ENCODE data around the gene SLC26A8.
"Not testable (repeated sequence)": the region's sequence is repeated elsewhere in the genome, so short reads cannot be mapped to it uniquely, and the experiment has no call there.

The SLC26A8 gene

DNA sequence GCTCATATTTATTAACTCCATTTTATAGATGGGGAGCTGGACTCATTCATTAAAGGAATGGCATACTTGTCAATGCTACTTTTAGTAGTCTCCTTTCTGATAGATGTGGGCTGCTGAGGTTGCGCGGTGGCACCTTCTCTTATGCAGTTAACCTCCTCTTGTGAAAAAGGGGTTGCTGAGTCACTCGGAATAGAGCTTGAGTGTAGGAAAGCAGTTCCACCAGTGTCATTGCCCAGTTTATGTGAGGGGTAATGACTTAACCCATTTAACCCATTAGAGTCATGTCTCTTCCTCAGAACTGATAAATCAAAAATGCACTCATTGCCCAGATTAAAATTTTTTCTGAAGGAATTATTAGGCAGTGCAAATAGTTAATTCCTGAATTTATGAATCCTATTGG, 9.5 kb upstream of the SLC26A8 start:
- no peaks in the 10 kb centered on the region for H3K9me3 ChIP-seq (ENCODE audit: insufficient read depth, low read length)
- TF ChIP-seq EZH2phosphoT487 (conservative IDR thresholded peaks at IDR 0.05; ENCODE audit: low read length): no peak
- TF ChIP-seq, protein P1, sequence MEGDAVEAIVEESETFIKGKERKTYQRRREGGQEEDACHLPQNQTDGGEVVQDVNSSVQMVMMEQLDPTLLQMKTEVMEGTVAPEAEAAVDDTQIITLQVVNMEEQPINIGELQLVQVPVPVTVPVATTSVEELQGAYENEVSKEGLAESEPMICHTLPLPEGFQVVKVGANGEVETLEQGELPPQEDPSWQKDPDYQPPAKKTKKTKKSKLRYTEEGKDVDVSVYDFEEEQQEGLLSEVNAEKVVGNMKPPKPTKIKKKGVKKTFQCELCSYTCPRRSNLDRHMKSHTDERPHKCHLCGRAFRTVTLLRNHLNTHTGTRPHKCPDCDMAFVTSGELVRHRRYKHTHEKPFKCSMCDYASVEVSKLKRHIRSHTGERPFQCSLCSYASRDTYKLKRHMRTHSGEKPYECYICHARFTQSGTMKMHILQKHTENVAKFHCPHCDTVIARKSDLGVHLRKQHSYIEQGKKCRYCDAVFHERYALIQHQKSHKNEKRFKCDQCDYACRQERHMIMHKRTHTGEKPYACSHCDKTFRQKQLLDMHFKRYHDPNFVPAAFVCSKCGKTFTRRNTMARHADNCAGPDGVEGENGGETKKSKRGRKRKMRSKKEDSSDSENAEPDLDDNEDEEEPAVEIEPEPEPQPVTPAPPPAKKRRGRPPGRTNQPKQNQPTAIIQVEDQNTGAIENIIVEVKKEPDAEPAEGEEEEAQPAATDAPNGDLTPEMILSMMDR (IDR thresholded peaks at IDR 0.05; ENCODE audit: insufficient read depth, low read length, poor library complexity, severe bottlenecking): no peak
- peak overlapping the region; percentile 1 for H3K4me2 ChIP-seq (ENCODE audit: low read depth, low read length, poor library complexity, severe bottlenecking)
- no peaks in the 10 kb centered on the region for H3K27me3 ChIP-seq (ENCODE audit: low read length)
- H3K9me2 ChIP-seq (replicated peaks; ENCODE audit: insufficient read depth, low read length): no peaks in the 10 kb centered on the region
- peaks cover 6% of the 10 kb centered on the region; the same call in 1 of the 2 replicates for H3K36me3 ChIP-seq (ENCODE audit: low read length)
- H4K20me1 ChIP-seq (ENCODE audit: low read depth, low read length): peaks cover 61% of the 10 kb centered on the region
- peaks cover 100% of the 10 kb centered on the region for H3K79me2 ChIP-seq (ENCODE audit: insufficient read depth, low read length)
- H3K4me3 ChIP-seq (ENCODE audit: insufficient read depth, low read length, poor library complexity, severe bottlenecking): no peak overlapping the region
- no peak overlapping the region for H2AFZ ChIP-seq (ENCODE audit: low read depth, low read length, severe bottlenecking)
- no peak overlapping the region for H3K9ac ChIP-seq (ENCODE audit: low read length)
- 0 out of 2 replicates have a peak, but pooled peaks cover 6% of the 10 kb centered on the region for H3F3A ChIP-seq (ENCODE audit: insufficient read depth)
- no peak overlapping the region for H3K27ac ChIP-seq (ENCODE audit: low read depth, low read length)

DNA sequence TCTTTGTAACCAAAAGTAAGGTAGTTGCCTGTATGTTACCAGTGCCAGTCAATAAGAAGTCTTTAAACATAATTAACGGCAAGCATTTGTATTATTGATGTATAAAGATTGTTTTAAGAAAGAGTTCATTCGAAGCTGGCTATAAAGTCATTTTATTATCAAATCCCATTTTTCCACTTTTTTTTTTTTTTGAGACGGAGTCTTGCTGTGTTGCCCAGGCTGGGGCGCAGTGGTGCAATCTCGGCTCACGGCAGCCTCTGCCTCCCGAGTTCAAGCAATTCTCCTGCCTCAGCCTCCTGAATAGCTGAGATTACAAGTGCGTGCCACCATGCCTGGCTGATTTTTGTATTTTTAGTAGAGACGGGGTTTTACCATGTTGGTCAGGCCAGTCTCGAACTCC, 8.7 kb upstream of the SLC26A8 start:
- H3F3A ChIP-seq (ENCODE audit: insufficient read depth); H3K27ac ChIP-seq (ENCODE audit: low read depth, low read length); H3K9me2 ChIP-seq (replicated peaks; ENCODE audit: insufficient read depth, low read length); H3K4me3 ChIP-seq (ENCODE audit: insufficient read depth, low read length, poor library complexity, severe bottlenecking); H2AFZ ChIP-seq (ENCODE audit: low read depth, low read length, severe bottlenecking); H3K9ac ChIP-seq (ENCODE audit: low read length); H3K27me3 ChIP-seq (ENCODE audit: low read length); H3K9me3 ChIP-seq (ENCODE audit: insufficient read depth, low read length); H3K36me3 ChIP-seq (ENCODE audit: low read length): not testable (repeated sequence)
- Histone ChIP-seq H4K20me1 (ENCODE audit: low read depth, low read length) (peaks cover 56% of the 10 kb centered on the region), H3K79me2 (ENCODE audit: insufficient read depth, low read length) (peaks cover 100% of the 10 kb centered on the region), H3K4me2 (ENCODE audit: low read depth, low read length, poor library complexity, severe bottlenecking) (peak overlapping the region; percentile 82)

DNA sequence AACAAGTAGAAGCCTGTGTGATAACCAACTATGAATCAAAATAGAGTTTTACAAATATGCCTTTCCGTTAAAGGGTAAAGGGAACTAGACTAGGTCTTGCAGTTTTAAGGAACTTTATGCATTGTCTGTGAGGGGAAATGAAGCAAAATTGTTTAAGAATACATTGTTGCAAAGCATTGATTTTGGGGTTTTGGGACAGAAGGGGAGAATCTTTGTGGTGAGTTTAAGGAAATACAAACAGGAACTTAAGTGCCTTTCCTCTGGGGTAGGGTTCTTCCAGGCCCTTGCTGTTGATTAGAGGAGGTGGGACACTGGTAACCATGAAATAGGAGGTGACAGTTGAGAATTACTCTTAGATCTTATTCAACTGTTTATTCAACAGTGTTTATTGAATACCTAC, 7.8 kb upstream of the SLC26A8 start:
- Histone ChIP-seq H3K36me3 (ENCODE audit: low read length) (peaks cover 6% of the 10 kb centered on the region; the same call in 1 of the 2 replicates), H2AFZ (ENCODE audit: low read depth, low read length, severe bottlenecking) (no peak overlapping the region), H3K4me3 (ENCODE audit: insufficient read depth, low read length, poor library complexity, severe bottlenecking) (no peak overlapping the region), H3K79me2 (ENCODE audit: insufficient read depth, low read length) (peaks cover 97% of the 10 kb centered on the region), H4K20me1 (ENCODE audit: low read depth, low read length) (peaks cover 52% of the 10 kb centered on the region), H3K9me3 (ENCODE audit: insufficient read depth, low read length) (no peaks in the 10 kb centered on the region), H3F3A (ENCODE audit: insufficient read depth) (0 out of 2 replicates have a peak, but pooled peaks cover 6% of the 10 kb centered on the region), H3K27ac (ENCODE audit: low read depth, low read length) (peak overlapping the region; percentile 10; the same call in 1 of the 2 replicates), H3K9me2 (replicated peaks; ENCODE audit: insufficient read depth, low read length) (no peaks in the 10 kb centered on the region), H3K4me2 (ENCODE audit: low read depth, low read length, poor library complexity, severe bottlenecking) (peak overlapping the region; percentile 82), H3K9ac (ENCODE audit: low read length) (no peak overlapping the region), H3K27me3 (ENCODE audit: low read length) (no peaks in the 10 kb centered on the region)
- TF ChIP-seq, protein P1 (IDR thresholded peaks at IDR 0.05; ENCODE audit: insufficient read depth, low read length, poor library complexity, severe bottlenecking): no peak
- TF ChIP-seq EZH2phosphoT487 (conservative IDR thresholded peaks at IDR 0.05; ENCODE audit: low read length): no peak

DNA sequence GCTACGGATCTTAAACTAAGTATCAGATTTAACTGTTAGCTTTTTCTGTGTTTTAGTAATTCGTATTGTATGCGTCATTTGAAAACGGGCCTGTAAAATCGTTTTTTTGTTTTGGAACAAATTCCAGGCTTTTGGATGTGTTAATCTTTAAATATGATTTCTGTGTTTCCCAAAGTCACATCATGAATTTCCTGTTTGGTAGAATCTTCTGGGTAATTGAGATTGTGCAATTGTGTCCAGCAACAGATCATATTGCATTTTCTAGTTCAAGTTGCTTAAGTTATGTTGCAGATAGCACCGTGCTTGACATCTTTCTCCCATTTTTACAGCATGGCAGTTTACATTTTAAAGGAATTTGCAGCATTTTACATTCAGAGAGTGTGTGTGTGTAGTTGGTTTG, 5.0 kb upstream of the SLC26A8 start:
- Histone ChIP-seq H3K9me3 (ENCODE audit: insufficient read depth, low read length) (no peaks in the 10 kb centered on the region), H3K4me2 (ENCODE audit: low read depth, low read length, poor library complexity, severe bottlenecking) (peak overlapping the region; percentile 82), H3K4me3 (ENCODE audit: insufficient read depth, low read length, poor library complexity, severe bottlenecking) (peak overlapping the region; percentile 86), H3K9me2 (replicated peaks; ENCODE audit: insufficient read depth, low read length) (no peaks in the 10 kb centered on the region), H2AFZ (ENCODE audit: low read depth, low read length, severe bottlenecking) (no peak overlapping the region), H3K79me2 (ENCODE audit: insufficient read depth, low read length) (peaks cover 69% of the 10 kb centered on the region), H3K27me3 (ENCODE audit: low read length) (no peaks in the 10 kb centered on the region), H4K20me1 (ENCODE audit: low read depth, low read length) (peaks cover 38% of the 10 kb centered on the region), H3K27ac (ENCODE audit: low read depth, low read length) (peak overlapping the region; percentile 73; the same call in 1 of the 2 replicates), H3K36me3 (ENCODE audit: low read length) (peaks cover 6% of the 10 kb centered on the region; the same call in 1 of the 2 replicates), H3K9ac (ENCODE audit: low read length) (peak overlapping the region; percentile 86), H3F3A (ENCODE audit: insufficient read depth) (peaks cover 6% of the 10 kb centered on the region; the same call in 1 of the 2 replicates)
- TF ChIP-seq, protein P1 (IDR thresholded peaks at IDR 0.05; ENCODE audit: insufficient read depth, low read length, poor library complexity, severe bottlenecking): no peak
- TF ChIP-seq EZH2phosphoT487 (conservative IDR thresholded peaks at IDR 0.05; ENCODE audit: low read length): no peak
